Endothelial cell of umbilical vein (primary cell): ENCODE results near the gene ATP4A. TPM values are rescaled to one million over a fixed set of nuclear protein-coding genes. Genes with fewer than 3 reads are reported as not detected.

ENCODE experiments used
- BruUV-seq: library from RNA; stranded (reverse); fragments of 400-500 nt; replicated peaks from 2 replicates; lab custom pipeline; 2021; lab: Mats Ljungman, UMichigan
- CTCF ChIA-PET: fragments of 300-600, 350-600 bp; sonication (Branson Sonifier 250); formaldehyde crosslinking; loops from one replicate; lab custom pipeline; 2021; ENCODE audit warnings: antibody characterized with exemption, inconsistent platforms; lab: Charles Lee
- POLR2A ChIA-PET: fragments of 300-600, 350-600 bp; sonication (Branson Sonifier 250); formaldehyde crosslinking; loops from one replicate; lab custom pipeline; 2021; ENCODE audit warnings: antibody characterized with exemption, inconsistent platforms; lab: Charles Lee
- DNase-seq: peaks from one replicate; pipeline ENCODE4 v3.0.0-alpha.2; 2011; ENCODE audit warnings: low read depth, low spot score
- FAIRE-seq: peaks from 2 replicates; lab custom pipeline; 2011; peaks lifted over from hg19 to GRCh38; lab: Jason Lieb, UNC
- H2AFZ ChIP-seq: 2 replicates; pipeline ENCODE4 v1.6.0; 2012; ENCODE audit warnings: low read depth, low read length, control low read depth, inconsistent platforms
- H3K27ac ChIP-seq: 2 replicates; pipeline ENCODE4 v1.5.1; 2011; ENCODE audit warnings: low read depth, mild to moderate bottlenecking, control low read depth, low read length, moderate library complexity; ENCODE audit not compliant: insufficient read depth
- H3K27me3 ChIP-seq, 2 experiments: 2 replicates each; pipeline versions ENCODE4 v1.6.0 to v1.6.1; 2011; ENCODE audit warnings: low read length in 2 of 2, mixed read lengths in 1 of 2; ENCODE audit not compliant: control insufficient read depth in 2 of 2, insufficient read depth in 2 of 2
- H3K36me3 ChIP-seq, 2 experiments: 2 replicates in 1 of 2; 3 replicates in 1 of 2; pipeline ENCODE4 v1.5.1; 2011; ENCODE audit warnings: low read length in 2 of 2, mild to moderate bottlenecking in 1 of 2, moderate library complexity in 1 of 2; ENCODE audit not compliant: control insufficient read depth in 2 of 2, insufficient read depth in 2 of 2; ENCODE audit errors: extremely low read depth in 1 of 2
- H3K4me1 ChIP-seq: 3 replicates; pipeline ENCODE4 v1.5.1; 2011; ENCODE audit warnings: mild to moderate bottlenecking, low read length; ENCODE audit not compliant: control insufficient read depth, insufficient read depth; ENCODE audit errors: extremely low read depth
- H3K4me2 ChIP-seq: 2 replicates; pipeline ENCODE4 v1.6.1; 2011; ENCODE audit warnings: low read length, control low read depth, mixed read lengths; ENCODE audit not compliant: insufficient read depth
- H3K4me3 ChIP-seq, 3 experiments: fragments of 200-600 bp in 1 of 3; sonication (generic), shearing (Covaris generic) in 1 of 3; replicated peaks in 1 of 3; 2 replicates each; pipeline ENCODE4 v1.5.1; 2011 to 2016; ENCODE audit warnings: control low read depth in 3 of 3, low read length in 3 of 3, mild to moderate bottlenecking in 2 of 3, inconsistent platforms in 1 of 3, low read depth in 1 of 3, moderate library complexity in 1 of 3; ENCODE audit not compliant: insufficient read depth in 1 of 3
- H3K79me2 ChIP-seq: 2 replicates; pipeline ENCODE4 v1.6.0; 2012; ENCODE audit warnings: low read length, inconsistent platforms; ENCODE audit not compliant: control insufficient read depth, insufficient read depth
- H3K9ac ChIP-seq: replicated peaks from 2 replicates; pipeline ENCODE3; 2011; ENCODE audit warnings: low read length, control low read depth; ENCODE audit not compliant: insufficient read depth; ENCODE audit errors: extremely low read depth
- H3K9me1 ChIP-seq: replicated peaks from 3 replicates; pipeline ENCODE4 v1.6.0; 2011; ENCODE audit warnings: mild to moderate bottlenecking, low read length; ENCODE audit not compliant: control insufficient read depth, insufficient read depth; ENCODE audit errors: extremely low read depth
- H3K9me3 ChIP-seq: replicated peaks from 2 replicates; pipeline ENCODE4 v1.5.1; 2012; ENCODE audit warnings: low read length, inconsistent platforms; ENCODE audit not compliant: control insufficient read depth, insufficient read depth
- H4K20me1 ChIP-seq: replicated peaks from 2 replicates; pipeline ENCODE3; 2011; ENCODE audit warnings: mild to moderate bottlenecking, low read length; ENCODE audit not compliant: control insufficient read depth, insufficient read depth; ENCODE audit errors: extremely low read depth
- CTCF ChIP-seq, 2 donors: IDR thresholded peaks; 1 replicate in 1 of 2; 2 replicates in 1 of 2; pipeline ENCODE4 v1.5.1; 2011; ENCODE audit warnings: low read length in 2 of 2, mild to moderate bottlenecking in 2 of 2, moderate library complexity in 2 of 2, control low read depth in 1 of 2, inconsistent platforms in 1 of 2, low read depth in 1 of 2; ENCODE audit not compliant: insufficient read depth in 1 of 2; ENCODE audit errors: extremely low read depth in 1 of 2
- EZH2 ChIP-seq: IDR thresholded peaks from 2 replicates; pipeline ENCODE4 v1.6.1; 2012; ENCODE audit warnings: borderline replicate concordance, low read depth, mild to moderate bottlenecking, moderate library complexity, low read length, inconsistent platforms; ENCODE audit not compliant: severe bottlenecking
- FOS ChIP-seq: IDR thresholded peaks from 2 replicates; pipeline ENCODE4 v1.6.1; 2011; ENCODE audit warnings: mild to moderate bottlenecking, low read length, moderate library complexity, borderline replicate concordance; ENCODE audit not compliant: insufficient read depth
- GATA2 ChIP-seq: IDR thresholded peaks from 2 replicates; pipeline ENCODE4 v1.7.0; 2011; ENCODE audit warnings: low read depth, mild to moderate bottlenecking, moderate library complexity, mixed read lengths, low read length; ENCODE audit not compliant: insufficient read length, insufficient read depth
- JUN ChIP-seq: IDR thresholded peaks from 2 replicates; pipeline ENCODE4 v1.6.1; 2011; ENCODE audit warnings: borderline replicate concordance, low read depth; ENCODE audit not compliant: insufficient read length, insufficient read depth
- MAX ChIP-seq: IDR thresholded peaks from 2 replicates; pipeline ENCODE4 v1.6.1; 2011; ENCODE audit not compliant: insufficient read depth, insufficient read length
- MYC ChIP-seq: IDR thresholded peaks from one replicate; pipeline ENCODE4 v1.6.1; 2011; ENCODE audit warnings: mild to moderate bottlenecking, low read depth, low read length
- POLR2A ChIP-seq: IDR thresholded peaks from 2 replicates; pipeline ENCODE4 v1.6.1; 2012; ENCODE audit warnings: low read depth, mild to moderate bottlenecking, control low read depth, low read length
- POLR2AphosphoS5 ChIP-seq: IDR thresholded peaks from 2 replicates; pipeline ENCODE4 v1.6.1; 2012; ENCODE audit warnings: low read depth, mild to moderate bottlenecking, control low read depth, low read length, moderate library complexity; ENCODE audit not compliant: insufficient read depth
- dilution Hi-C: fragments of 300-500 bp; cut with MboI; formaldehyde crosslinking; loops from one replicate; pipeline ENCODE4 v1.15.0; 2019; ENCODE audit warnings: low sequenced_read_pairs; ENCODE audit not compliant: extremely low pct_ligation_motif_present
- intact Hi-C: fragments of 100-400 bp; cut with micrococcal nuclease; formaldehyde crosslinking; loops from one replicate; pipeline ENCODE4 v1.10.0; 2022
- polyA plus RNA-seq, 4 experiments: library from polyadenylated mRNA; depleted of rRNA in 3 of 4; stranded (reverse) in 3 of 4; unstranded in 1 of 4; fragments of >200 nt; gene quantifications; 2 replicates each; pipeline versions ENCODE4 v1.2.1 to v1.2.3, GENCODE V29; 2011 to 2012; ENCODE audit warnings: missing spikeins in 1 of 4
- total RNA-seq: library from RNA; stranded (reverse); gene quantifications from 2 replicates; pipeline ENCODE4 v1.2.3, GENCODE V29; 2021

The ATP4A gene
- total and polyA plus RNA-seq, 2 donors (not counting 3 experiments of a cell fraction or from before 2014, with no cell fraction given) = not detected

DNA sequence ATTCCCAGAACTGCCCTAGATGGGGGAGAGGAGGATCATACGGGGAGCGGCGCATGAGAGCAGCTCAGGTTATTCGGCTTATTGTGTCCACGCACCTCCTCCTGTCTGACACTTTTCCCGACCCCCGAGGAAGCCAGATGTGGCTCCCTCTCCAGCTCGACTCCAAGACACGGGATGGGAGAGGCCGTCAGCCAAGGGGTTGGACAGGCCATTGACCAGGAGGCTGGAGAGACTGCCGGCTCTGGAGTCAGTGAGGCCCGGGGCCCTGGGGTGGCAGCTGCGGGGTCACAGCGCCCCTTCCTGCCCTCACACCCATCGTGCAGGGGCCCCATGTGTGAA is 52.9 kb downstream of the ATP4A start:
- H3K27ac ChIP-seq = no peak overlapping the region
- H3K79me2 ChIP-seq = no peaks in the 10 kb centered on the region
- no peaks in the 10 kb centered on the region for H3K9me1 ChIP-seq
- peaks cover 33 to 40% of the 10 kb centered on the region in 2 experiments for H3K27me3 ChIP-seq
- BruUV-seq = no TSS peak
- DNase-seq (no peak), FAIRE-seq (no peak)
- ChIA-PET POLR2A (interaction anchor here (0.6 kb wide), 2 partner anchors 44 to 194 kb away, joined by 3 to 4 read pairs; partner anchors contain the start of gene ZBTB32), CTCF (interaction anchor here (0.6 to 4.0 kb wide), 24 partner anchors 9 to 422 kb away, joined by 3 to 28 read pairs (median 4); partner anchors contain the start of genes HAUS5 and SBSN)
- dilution Hi-C loops = no loop called here
- TF ChIP-seq MAX = no peak
- no peak for TF ChIP-seq CTCF (IDR thresholded peaks at IDR 0.05; ENCODE audit: extremely low read depth in 1 of 2, insufficient read depth in 1 of 2, low read depth in 1 of 2, low read length in 2 of 2)
- no peak for TF ChIP-seq POLR2AphosphoS5
- no peak for TF ChIP-seq EZH2
- no peak for TF ChIP-seq FOS
- TF ChIP-seq GATA2 = no peak
- TF ChIP-seq JUN = no peak
- no peak for TF ChIP-seq MYC
- no peak for TF ChIP-seq POLR2A
- H2AFZ ChIP-seq = no peak overlapping the region
- H3K4me3 ChIP-seq = no peak overlapping the region
- H3K9me3 ChIP-seq = no peaks in the 10 kb centered on the region
- no peak overlapping the region for H3K4me2 ChIP-seq
- no peaks in the 10 kb centered on the region for H3K36me3 ChIP-seq
- H4K20me1 ChIP-seq = no peaks in the 10 kb centered on the region
- H3K9ac ChIP-seq = no peak overlapping the region
- intact Hi-C loops = loop anchor here (1.0 kb wide), 3 partner anchors 82 to 421 kb away; no protein-coding TSS in a partner anchor
- H3K4me1 ChIP-seq = no peaks in the 10 kb centered on the region
